Prostate gland (tissue), 2 donors: Measurements from ENCODE around the gene TMEM117. TPM values are rescaled to one million over a fixed set of nuclear protein-coding genes. Genes with fewer than 3 reads are reported as not detected.

Source experiments
- DNase-seq: peaks from one replicate; pipeline ENCODE4 v3.0.0-alpha.2; 2019; ENCODE audit warnings: low spot score
- H3K27ac ChIP-seq, 2 donors: fragments of 200-600 bp; sonication (generic); 2 replicates each; pipeline ENCODE4 v1.5.1; 2017 to 2019
- H3K27me3 ChIP-seq: fragments of 200-600 bp; sonication (generic); replicated peaks from 2 replicates; pipeline ENCODE4 v1.5.1; 2019; ENCODE audit not compliant: insufficient read depth
- H3K36me3 ChIP-seq, 2 donors: fragments of 200-600 bp; sonication (generic); 1 replicate in 1 of 2; 2 replicates in 1 of 2; pipeline versions ENCODE4 v1.5.1 to v1.8.1; 2017 to 2019
- H3K4me1 ChIP-seq: fragments of 200-600 bp; sonication (generic); replicated peaks from 2 replicates; pipeline ENCODE4 v1.5.1; 2019
- H3K4me3 ChIP-seq, 2 donors: fragments of 200-600 bp; sonication (generic); 2 replicates each; pipeline ENCODE4 v1.5.1; 2017 to 2019
- H3K9me3 ChIP-seq: fragments of 200-600 bp; sonication (generic); 2 replicates; pipeline ENCODE4 v1.5.1; 2017
- CTCF ChIP-seq, 4 experiments: fragments of 200-600 bp in 2 of 4; fragments of 450-650 bp in 2 of 4; sonication (generic) in 2 of 4; IDR thresholded peaks; 1 replicate in 3 of 4; 2 replicates in 1 of 4; pipeline ENCODE4 v1.5.1; 2016 to 2019; ENCODE audit warnings: antibody characterized with exemption in 4 of 4, mild to moderate bottlenecking in 2 of 4, moderate library complexity in 2 of 4
- POLR2A ChIP-seq: fragments of 450-650 bp; IDR thresholded peaks from one replicate; pipeline ENCODE4 v1.6.1; 2016; ENCODE audit warnings: antibody characterized with exemption, mild to moderate bottlenecking
- POLR2AphosphoS5 ChIP-seq: sonication (generic); formaldehyde crosslinking; IDR thresholded peaks from one replicate; pipeline ENCODE4 v1.6.1; 2017; ENCODE audit warnings: antibody characterized with exemption
- WGBS: methylation state at CpG from one replicate; pipeline ENCODE4 v1.1.5; 2018; 5-methylcytosine and 5-hydroxymethylcytosine counted together
- intact Hi-C: fragments of 100-400 bp; cut with DNase I; formaldehyde crosslinking; loops from one replicate; pipeline ENCODE4 v1.14.2; 2022
- total RNA-seq, 2 donors: library from RNA; depleted of rRNA; stranded (reverse); fragments of >200 nt; gene quantifications; one replicate each; pipeline ENCODE4 v1.1.0, GENCODE V29; 2016

Gene TMEM117
- total RNA-seq, 2 donors from 2014 or later, result 15.5 to 26.5 TPM

GRCh38 chr12:43898474-43898873 lies 62.6 kb downstream of the TMEM117 start:
- Histone ChIP-seq H3K27ac (no peak overlapping the region), H3K9me3 (no peaks in the 10 kb centered on the region), H3K36me3 (no peaks in the 10 kb centered on the region), H3K4me1 (no peaks in the 10 kb centered on the region), H3K4me3 (no peak overlapping the region), H3K27me3 (no peaks in the 10 kb centered on the region)
- TF ChIP-seq POLR2A (no peak), POLR2AphosphoS5 (no peak), CTCF (IDR thresholded peaks at IDR 0.05) (no peak)
- intact Hi-C loops, result no loop called here
- WGBS, result 87% methylated on average over 3 of the region's 3 CpGs
- DNase-seq, result no peak

GRCh38 chr12:43899574-43899973 lies 63.7 kb downstream of the TMEM117 start:
- DNase-seq, result no peak
- intact Hi-C loops, result no loop called here
- no peak overlapping the region for H3K4me3 ChIP-seq
- no peak overlapping the region for H3K27ac ChIP-seq
- no peaks in the 10 kb centered on the region for H3K36me3 ChIP-seq
- TF ChIP-seq CTCF (IDR thresholded peaks at IDR 0.05) (no peak), POLR2A (no peak), POLR2AphosphoS5 (no peak)
- H3K9me3 ChIP-seq, result no peaks in the 10 kb centered on the region
- no peaks in the 10 kb centered on the region for H3K4me1 ChIP-seq
- H3K27me3 ChIP-seq, result no peaks in the 10 kb centered on the region

GRCh38 chr12:43903686-43904085 lies 67.8 kb downstream of the TMEM117 start:
- TF ChIP-seq CTCF (IDR thresholded peaks at IDR 0.05), result no peak
- no peak for TF ChIP-seq POLR2AphosphoS5
- TF ChIP-seq POLR2A, result no peak
- H3K27me3 ChIP-seq, result no peaks in the 10 kb centered on the region
- no peaks in the 10 kb centered on the region for H3K4me1 ChIP-seq
- H3K27ac ChIP-seq, result no peak overlapping the region
- H3K36me3 ChIP-seq, result no peaks in the 10 kb centered on the region
- DNase-seq, result no peak
- no peak overlapping the region for H3K4me3 ChIP-seq
- no peaks in the 10 kb centered on the region for H3K9me3 ChIP-seq
- intact Hi-C loops, result no loop called here

- H3K36me3 ChIP-seq, result no peaks in the 10 kb centered on the region
- intact Hi-C loops, result no loop called here
- H3K4me3 ChIP-seq, result no peak overlapping the region
- H3K9me3 ChIP-seq, result no peaks in the 10 kb centered on the region
- H3K27ac ChIP-seq, result no peak overlapping the region
- 5% methylated on average over 1 of the region's 1 CpG for WGBS
- TF ChIP-seq CTCF (IDR thresholded peaks at IDR 0.05) (no peak), POLR2A (no peak), POLR2AphosphoS5 (no peak)
- DNase-seq, result no peak
- H3K4me1 ChIP-seq, result no peaks in the 10 kb centered on the region
- H3K27me3 ChIP-seq, result no peaks in the 10 kb centered on the region
Measured at GRCh38 chr12:43912859-43913258, 77.0 kb downstream of the TMEM117 start.

GRCh38 chr12:43914391-43914790 lies 78.5 kb downstream of the TMEM117 start:
- TF ChIP-seq CTCF (IDR thresholded peaks at IDR 0.05), result no peak
- TF ChIP-seq POLR2A, result no peak
- no peak for TF ChIP-seq POLR2AphosphoS5
- no peak for DNase-seq
- H3K36me3 ChIP-seq, result no peaks in the 10 kb centered on the region
- no peaks in the 10 kb centered on the region for H3K9me3 ChIP-seq
- H3K4me1 ChIP-seq, result no peaks in the 10 kb centered on the region
- 66% methylated on average over 4 of the region's 4 CpGs for WGBS
- H3K27ac ChIP-seq, result no peak overlapping the region
- H3K4me3 ChIP-seq, result no peak overlapping the region
- no peaks in the 10 kb centered on the region for H3K27me3 ChIP-seq
- intact Hi-C loops, result no loop called here
